ENCODE data around the gene TECPR1.
A peak's percentile ranks its signal among the peaks of the same experiment; 100 is the strongest.

The TECPR1 gene

GRCh38 chr7:98283127-98283886, 31.3 kb upstream of the TECPR1 start:
- DNase-seq (ENCODE audit: low read depth): peak; percentile 71

GRCh38 chr7:98282703-98283102, 30.7 kb upstream of the TECPR1 start:
- no peak for DNase-seq (ENCODE audit: low read depth)

- DNase-seq (ENCODE audit: low read depth): no peak
These were observed 29.9 kb upstream of the TECPR1 start for GRCh38 chr7:98281757-98282606.

- peak; percentile 82 for DNase-seq (ENCODE audit: low read depth)
These were observed 29.0 kb upstream of the TECPR1 start, which contains the start of gene BRI3 for GRCh38 chr7:98280791-98281756. BRI3 (plus strand) TSS chr7:98281686; CDS start chr7:98281796, 110 bp downstream.

GRCh38 chr7:98280296-98280695, 28.3 kb upstream of the TECPR1 start:
- DNase-seq (ENCODE audit: low read depth): no peak

GRCh38 chr7:98278936-98279335, 26.9 kb upstream of the TECPR1 start:
- DNase-seq (ENCODE audit: low read depth): no peak

GRCh38 chr7:98278408-98278807, 26.4 kb upstream of the TECPR1 start:
- DNase-seq (ENCODE audit: low read depth): no peak

GRCh38 chr7:98276241-98276761, 24.3 kb upstream of the TECPR1 start:
- no peak for DNase-seq (ENCODE audit: low read depth)

- no peak for DNase-seq (ENCODE audit: low read depth)
These were observed 15.3 kb upstream of the TECPR1 start for GRCh38 chr7:98267303-98267702.

GRCh38 chr7:98266840-98267239, 14.8 kb upstream of the TECPR1 start:
- no peak for DNase-seq (ENCODE audit: low read depth)

- DNase-seq (ENCODE audit: low read depth): no peak
These were observed 13.8 kb upstream of the TECPR1 start for GRCh38 chr7:98265841-98266271.

- DNase-seq (ENCODE audit: low read depth): no peak
These were observed 5.7 kb upstream of the TECPR1 start for GRCh38 chr7:98257701-98258100.

- DNase-seq (ENCODE audit: low read depth): no peak
These were observed 4.4 kb upstream of the TECPR1 start for GRCh38 chr7:98256431-98256830.

- DNase-seq (ENCODE audit: low read depth): no peak
These were observed 3.0 kb upstream of the TECPR1 start for GRCh38 chr7:98254951-98255610.

- DNase-seq (ENCODE audit: low read depth): no peak
These were observed 2.5 kb upstream of the TECPR1 start for GRCh38 chr7:98254516-98254915.

- no peak for DNase-seq (ENCODE audit: low read depth)
These were observed 508 bp upstream of the TECPR1 start for GRCh38 chr7:98252425-98253054.

GRCh38 chr7:98251231-98251600, 816 bp downstream of the TECPR1 start:
- no peak for DNase-seq (ENCODE audit: low read depth)

- no peak for DNase-seq (ENCODE audit: low read depth)
These were observed 1.2 kb downstream of the TECPR1 start for GRCh38 chr7:98250789-98251188.

- DNase-seq (ENCODE audit: low read depth): no peak
These were observed 2.9 kb downstream of the TECPR1 start for GRCh38 chr7:98249106-98249505.

GRCh38 chr7:98248156-98248555, 3.9 kb downstream of the TECPR1 start:
- DNase-seq (ENCODE audit: low read depth): no peak

- no peak for DNase-seq (ENCODE audit: low read depth)
These were observed 7.2 kb downstream of the TECPR1 start for GRCh38 chr7:98244871-98245270.
